ENCODE results near the gene SLC1A6.

- no peak for TF ChIP-seq EZH2 (IDR thresholded peaks at IDR 0.05; ENCODE audit: borderline replicate concordance, low read length)
- TF ChIP-seq, protein P1, sequence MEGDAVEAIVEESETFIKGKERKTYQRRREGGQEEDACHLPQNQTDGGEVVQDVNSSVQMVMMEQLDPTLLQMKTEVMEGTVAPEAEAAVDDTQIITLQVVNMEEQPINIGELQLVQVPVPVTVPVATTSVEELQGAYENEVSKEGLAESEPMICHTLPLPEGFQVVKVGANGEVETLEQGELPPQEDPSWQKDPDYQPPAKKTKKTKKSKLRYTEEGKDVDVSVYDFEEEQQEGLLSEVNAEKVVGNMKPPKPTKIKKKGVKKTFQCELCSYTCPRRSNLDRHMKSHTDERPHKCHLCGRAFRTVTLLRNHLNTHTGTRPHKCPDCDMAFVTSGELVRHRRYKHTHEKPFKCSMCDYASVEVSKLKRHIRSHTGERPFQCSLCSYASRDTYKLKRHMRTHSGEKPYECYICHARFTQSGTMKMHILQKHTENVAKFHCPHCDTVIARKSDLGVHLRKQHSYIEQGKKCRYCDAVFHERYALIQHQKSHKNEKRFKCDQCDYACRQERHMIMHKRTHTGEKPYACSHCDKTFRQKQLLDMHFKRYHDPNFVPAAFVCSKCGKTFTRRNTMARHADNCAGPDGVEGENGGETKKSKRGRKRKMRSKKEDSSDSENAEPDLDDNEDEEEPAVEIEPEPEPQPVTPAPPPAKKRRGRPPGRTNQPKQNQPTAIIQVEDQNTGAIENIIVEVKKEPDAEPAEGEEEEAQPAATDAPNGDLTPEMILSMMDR (IDR thresholded peaks at IDR 0.05; ENCODE audit: low read length): no peak
These were observed 5.2 kb downstream of the SLC1A6 start for GRCh38 chr19:14974488-14974887.
